NCI-H446 (cell line): ENCODE results near the gene PCP2.
A peak's percentile ranks its signal among the peaks of the same experiment; 100 is the strongest.

Experiments
- DNase-seq, 2 experiments: peaks; one replicate each; lab custom pipeline; 2025; lab: John Stamatoyannopoulos, UW

Gene PCP2

GRCh38 chr19:7618771-7619510 is 14.6 kb downstream of the PCP2 start:
- DNase-seq: no peak

DNA sequence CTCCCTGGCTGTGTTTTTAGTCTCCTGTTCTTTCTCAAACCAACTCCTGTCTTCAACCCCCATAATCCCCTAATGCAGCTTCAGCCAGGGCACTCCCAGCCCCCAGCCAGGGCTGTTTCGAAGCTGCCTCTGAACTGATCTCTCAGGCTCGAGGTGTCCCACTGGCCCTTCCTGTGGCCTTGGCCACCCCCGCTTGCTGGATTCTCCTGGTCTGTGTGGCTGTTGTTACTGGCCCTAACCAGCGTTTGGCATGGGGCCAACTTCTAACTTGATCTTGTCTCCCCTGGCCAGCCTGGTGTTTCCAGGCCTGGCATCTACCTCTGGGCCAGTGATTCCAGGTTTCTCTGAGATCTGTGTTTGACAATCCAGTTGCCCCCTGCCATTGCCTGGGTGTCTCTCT is 15.2 kb downstream of the PCP2 start:
- no peak for DNase-seq

DNA sequence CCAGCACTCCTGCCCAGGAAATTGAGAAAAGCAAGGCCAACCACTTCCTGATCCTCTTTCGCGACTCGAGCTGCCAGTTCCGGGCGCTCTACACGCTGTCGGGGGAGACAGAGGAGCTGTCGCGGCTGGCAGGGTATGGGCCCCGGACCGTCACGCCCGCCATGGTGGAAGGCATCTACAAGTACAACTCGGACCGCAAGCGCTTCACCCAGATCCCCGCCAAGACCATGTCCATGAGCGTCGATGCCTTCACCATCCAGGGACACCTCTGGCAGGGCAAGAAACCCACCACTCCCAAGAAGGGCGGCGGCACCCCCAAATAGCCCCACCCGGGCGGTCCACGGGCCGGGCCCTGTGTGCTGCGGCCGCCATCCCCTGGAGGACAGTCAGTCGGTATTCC is 15.8 kb downstream of the PCP2 start:
- no peak for DNase-seq

DNA sequence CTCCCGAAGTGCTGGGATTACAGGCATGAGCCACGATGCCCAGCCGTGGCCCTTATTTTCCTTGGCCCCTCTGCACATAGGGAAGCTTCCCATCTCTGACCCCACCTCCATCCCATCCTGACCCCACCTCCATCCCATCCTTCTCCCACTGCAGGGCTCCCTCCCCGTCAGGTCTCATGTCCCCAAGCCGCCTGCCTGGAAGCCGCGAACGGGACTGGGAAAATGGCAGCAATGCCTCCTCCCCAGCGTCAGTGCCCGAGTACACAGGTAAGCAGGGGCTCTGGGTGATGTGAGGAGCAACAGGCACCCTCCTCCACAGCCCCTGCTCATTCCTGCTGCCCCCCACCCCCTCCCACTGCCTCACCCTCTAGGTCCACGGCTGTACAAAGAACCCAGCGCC is 16.3 kb downstream of the PCP2 start:
- no peak for DNase-seq

GRCh38 chr19:7614859-7615741 is 18.4 kb downstream of the PCP2 start:
- DNase-seq: no peak

DNA sequence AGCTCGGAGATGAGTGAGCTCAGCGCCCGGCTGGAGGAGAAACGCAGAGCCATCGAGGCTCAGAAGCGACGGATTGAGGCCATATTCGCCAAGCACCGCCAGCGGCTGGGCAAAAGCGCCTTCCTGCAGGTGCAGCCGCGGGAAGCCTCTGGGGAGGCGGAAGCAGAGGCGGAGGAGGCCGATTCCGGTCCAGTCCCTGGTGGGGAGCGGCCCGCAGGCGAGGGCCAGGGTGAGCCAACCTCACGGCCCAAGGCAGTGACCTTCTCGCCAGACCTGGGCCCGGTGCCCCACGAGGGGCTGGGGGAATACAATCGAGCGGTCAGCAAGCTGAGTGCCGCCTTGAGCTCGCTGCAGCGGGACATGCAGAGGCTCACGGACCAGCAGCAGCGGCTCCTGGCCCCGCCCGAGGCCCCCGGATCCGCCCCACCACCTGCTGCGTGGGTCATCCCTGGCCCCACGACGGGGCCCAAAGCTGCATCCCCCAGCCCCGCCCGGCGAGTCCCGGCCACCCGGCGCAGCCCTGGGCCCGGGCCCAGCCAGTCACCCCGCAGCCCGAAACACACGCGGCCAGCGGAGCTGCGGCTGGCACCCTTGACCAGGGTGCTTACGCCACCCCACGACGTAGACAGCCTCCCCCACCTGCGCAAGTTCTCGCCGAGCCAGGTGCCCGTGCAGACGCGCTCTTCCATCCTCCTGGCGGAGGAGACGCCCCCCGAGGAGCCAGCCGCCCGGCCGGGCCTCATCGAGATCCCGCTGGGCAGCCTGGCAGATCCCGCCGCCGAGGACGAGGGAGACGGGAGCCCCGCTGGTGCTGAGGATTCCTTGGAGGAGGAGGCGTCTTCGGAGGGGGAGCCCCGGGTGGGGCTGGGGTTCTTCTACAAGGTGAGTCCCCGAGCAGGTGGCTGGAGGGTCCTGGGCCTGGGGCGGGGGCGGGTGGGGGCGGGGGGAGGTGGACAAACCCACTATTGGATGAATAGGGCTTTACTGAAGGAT is 20.9 kb downstream of the PCP2 start:
- DNase-seq: no peak

DNA sequence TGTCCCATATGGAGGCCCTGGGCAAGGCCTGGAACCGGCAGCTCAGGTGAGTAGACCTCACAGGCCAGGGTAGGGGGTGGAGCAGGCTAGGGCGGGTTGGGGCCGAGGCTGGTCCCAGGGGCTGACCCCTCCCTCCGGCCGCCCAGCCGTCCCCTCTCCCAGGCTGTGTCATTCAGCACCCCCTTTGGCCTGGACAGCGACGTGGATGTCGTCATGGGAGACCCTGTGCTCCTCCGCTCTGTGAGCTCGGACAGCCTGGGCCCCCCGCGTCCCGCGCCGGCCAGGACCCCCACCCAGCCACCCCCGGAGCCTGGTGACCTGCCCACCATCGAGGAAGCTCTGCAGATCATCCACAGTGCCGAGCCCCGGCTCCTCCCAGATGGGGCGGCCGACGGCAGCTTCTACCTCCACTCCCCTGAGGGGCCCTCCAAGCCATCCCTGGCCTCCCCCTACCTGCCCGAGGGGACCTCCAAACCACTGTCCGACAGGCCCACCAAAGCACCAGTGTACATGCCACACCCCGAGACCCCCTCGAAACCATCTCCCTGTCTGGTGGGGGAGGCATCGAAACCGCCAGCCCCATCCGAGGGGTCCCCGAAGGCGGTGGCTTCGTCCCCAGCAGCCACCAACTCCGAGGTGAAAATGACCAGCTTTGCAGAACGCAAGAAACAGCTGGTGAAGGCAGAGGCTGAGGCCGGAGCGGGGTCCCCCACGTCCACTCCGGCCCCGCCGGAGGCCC is 21.8 kb downstream of the PCP2 start:
- DNase-seq: no peak

DNA sequence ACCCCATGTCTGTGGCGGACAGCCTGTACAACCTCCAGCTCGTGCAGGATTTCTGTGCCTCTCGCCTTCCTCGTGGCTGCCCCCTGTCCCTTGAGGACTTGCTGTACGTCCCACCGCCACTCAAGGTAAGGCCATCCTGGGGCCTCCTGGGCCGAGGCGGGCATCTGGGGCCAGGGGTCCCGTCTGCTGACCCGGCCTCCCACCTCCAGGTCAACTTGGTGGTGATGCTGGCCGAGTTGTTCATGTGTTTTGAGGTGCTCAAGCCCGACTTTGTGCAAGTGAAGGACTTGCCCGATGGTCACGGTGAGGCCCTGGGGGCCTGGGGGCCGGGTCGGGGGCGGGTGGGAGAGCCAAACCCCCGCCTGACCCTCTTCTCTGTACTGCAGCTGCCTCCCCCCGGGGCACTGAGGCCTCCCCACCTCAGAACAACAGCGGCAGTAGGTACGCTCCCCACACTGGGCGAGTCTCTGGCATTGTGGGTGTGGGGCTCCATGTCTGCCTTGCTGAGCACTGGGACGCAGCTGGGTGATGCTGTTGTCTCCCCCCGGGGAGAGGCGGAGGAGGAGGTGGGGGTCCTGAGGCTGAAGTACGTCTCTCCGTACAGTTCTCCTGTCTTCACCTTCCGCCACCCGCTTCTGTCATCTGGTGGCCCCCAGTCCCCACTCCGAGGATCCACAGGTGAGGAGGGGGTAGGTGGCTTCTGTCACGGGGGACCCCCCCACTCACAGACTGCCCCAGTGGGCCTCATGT is 22.9 kb downstream of the PCP2 start:
- no peak for DNase-seq

- DNase-seq: no peak
Measured at GRCh38 chr19:7607874-7608560, 25.5 kb downstream of the PCP2 start.

GRCh38 chr19:7607212-7607873 is 26.2 kb downstream of the PCP2 start:
- DNase-seq: no peak

- DNase-seq: no peak
Measured at GRCh38 chr19:7606289-7606688, 27.2 kb downstream of the PCP2 start.

GRCh38 chr19:7605490-7606222 is 27.9 kb downstream of the PCP2 start:
- peak in 1 of 2 experiments; percentile 35 for DNase-seq

DNA sequence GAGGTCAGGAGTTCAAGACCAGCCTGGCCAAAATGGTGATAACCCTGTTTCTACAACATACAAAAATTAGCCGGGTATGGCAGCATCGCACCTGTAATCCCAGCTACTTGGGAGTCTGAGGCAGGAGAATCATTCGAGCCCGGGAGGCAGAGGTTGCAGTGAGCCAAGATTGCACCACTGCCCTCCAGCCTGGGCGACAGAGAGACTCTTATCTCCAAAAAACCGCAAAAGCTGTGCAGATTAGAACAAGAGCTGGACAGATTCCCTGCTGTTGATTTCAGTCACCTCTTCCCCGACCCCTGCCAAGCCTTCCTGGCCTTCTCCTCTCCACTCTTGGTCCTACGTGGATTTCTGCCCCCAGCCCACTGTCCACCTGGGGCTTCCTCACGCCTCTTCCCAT is 29.6 kb downstream of the PCP2 start:
- DNase-seq: no peak

GRCh38 chr19:7602935-7603497 is 30.5 kb downstream of the PCP2 start:
- DNase-seq: no peak

DNA sequence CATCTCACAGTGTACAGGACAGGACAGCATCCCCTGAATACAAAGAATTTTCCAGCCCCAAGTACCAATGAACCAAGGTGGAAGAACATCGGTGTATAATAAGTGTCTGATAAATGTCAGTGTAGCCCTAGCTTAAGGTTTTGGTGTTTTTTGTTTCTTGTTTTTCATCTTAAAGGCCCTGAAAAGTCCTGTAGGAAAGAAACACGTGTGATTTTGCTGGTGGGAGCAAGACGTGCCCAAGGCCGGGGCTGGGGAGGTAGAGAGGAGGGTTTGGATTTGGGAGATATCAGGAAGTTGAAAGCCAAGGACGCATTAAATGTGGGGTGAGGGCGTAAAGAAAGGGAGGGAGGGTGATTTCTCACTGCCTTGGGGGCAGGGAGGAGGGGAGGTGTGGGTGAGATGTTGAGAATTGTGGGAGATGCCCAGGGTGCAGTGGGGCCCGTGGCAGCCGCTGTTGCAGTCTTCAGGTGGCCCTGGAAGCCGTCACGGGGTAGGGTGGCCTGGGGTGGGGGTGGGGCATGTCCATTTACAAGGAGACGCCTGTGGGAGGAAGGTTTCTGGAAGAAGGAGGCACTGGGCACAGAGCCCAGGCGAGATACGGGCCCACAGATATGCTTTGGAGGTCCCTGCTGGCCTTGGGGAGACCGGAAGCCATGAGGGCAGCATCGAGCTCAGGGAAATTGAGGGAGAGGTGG is 31.1 kb downstream of the PCP2 start:
- DNase-seq: no peak

DNA sequence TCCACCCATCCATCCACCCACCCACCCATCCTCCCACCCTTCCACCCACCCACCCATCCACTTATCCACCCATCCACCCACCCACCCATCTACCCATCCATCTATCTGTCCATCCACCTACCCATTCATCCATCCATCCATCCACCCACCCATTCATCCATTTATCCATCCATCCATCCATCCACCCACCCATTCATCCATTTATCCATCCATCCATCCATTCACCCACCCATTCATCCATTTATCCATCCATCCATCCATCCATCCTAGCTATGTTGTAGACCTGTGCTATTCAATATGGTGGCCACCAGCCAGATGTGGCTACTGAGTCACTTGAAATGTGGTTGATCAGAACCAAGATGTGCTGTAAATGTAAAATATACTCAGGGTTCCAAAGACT is 32.8 kb downstream of the PCP2 start:
- DNase-seq: no peak

DNA sequence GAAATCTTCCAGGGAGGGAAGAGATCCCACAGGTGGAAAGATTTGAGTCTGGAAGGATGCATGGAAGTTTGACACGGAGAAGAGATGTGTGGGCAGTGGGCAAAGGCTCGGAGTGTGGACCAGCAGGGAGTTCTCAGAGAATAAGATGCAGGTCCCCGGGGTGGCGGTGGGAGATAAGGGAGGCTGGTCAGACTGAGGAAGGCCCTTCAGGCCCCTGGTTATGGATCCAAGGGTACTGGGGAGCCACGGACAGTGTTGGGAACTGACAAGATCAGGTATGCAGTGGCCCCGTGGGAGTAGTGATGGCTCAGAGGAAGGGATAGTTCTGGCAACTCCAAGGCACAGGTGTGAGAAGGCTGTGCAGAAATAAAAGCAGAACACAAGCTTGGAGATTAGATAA is 35.3 kb downstream of the PCP2 start:
- DNase-seq: no peak

DNA sequence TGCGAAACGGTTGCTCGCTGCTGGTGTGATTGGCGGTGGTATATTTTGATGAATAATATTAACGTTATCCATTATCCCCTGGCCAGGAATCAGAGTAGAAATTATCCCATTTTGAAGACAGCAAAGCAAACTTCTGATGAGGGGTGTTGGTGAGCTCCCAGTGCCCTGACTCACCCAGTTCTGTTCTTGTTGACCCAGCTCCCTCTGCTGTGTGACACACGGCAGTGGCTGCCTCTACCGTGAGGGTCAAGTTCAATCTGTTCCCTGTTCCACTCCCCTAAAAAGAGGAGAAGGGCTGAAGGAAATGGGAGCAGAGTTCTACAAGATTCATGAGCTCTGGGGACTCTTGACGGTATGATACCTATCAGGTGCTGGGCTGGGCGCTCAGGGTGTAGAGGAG is 35.8 kb downstream of the PCP2 start:
- no peak for DNase-seq
